GM21526 (cell line): ENCODE results near the gene SPRTN.
"Not testable (repeated sequence)": the region's sequence is repeated elsewhere in the genome, so short reads cannot be mapped to it uniquely, and the experiment has no call there.

Experiments
- ATAC-seq: cut with Tn5 transposase; IDR thresholded peaks from one replicate; pipeline ENCODE4 v1.9.1; 2021; ENCODE audit warnings: moderate library complexity; ENCODE audit not compliant: unreplicated experiment, low FRiP score

SPRTN gene

DNA sequence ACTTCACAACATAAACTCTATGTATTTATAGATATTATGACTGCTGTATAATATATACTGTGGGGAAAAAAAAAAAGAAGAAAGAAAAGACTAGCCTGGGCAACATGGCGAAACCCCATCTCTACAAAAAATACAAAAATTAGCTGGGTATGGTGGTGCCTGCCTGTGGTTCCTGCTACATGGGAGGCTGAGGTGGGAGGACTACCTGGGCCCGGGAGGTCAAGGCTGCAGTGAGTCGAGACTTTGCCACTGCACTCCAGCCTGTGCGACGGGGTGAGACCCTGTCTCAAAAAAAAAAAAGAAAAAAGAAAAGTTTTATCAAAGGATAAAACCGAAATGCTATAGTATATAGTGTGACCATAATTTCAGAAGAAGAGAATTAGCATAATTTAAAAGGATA, 3.1 kb upstream of the SPRTN start:
- no peak for ATAC-seq

DNA sequence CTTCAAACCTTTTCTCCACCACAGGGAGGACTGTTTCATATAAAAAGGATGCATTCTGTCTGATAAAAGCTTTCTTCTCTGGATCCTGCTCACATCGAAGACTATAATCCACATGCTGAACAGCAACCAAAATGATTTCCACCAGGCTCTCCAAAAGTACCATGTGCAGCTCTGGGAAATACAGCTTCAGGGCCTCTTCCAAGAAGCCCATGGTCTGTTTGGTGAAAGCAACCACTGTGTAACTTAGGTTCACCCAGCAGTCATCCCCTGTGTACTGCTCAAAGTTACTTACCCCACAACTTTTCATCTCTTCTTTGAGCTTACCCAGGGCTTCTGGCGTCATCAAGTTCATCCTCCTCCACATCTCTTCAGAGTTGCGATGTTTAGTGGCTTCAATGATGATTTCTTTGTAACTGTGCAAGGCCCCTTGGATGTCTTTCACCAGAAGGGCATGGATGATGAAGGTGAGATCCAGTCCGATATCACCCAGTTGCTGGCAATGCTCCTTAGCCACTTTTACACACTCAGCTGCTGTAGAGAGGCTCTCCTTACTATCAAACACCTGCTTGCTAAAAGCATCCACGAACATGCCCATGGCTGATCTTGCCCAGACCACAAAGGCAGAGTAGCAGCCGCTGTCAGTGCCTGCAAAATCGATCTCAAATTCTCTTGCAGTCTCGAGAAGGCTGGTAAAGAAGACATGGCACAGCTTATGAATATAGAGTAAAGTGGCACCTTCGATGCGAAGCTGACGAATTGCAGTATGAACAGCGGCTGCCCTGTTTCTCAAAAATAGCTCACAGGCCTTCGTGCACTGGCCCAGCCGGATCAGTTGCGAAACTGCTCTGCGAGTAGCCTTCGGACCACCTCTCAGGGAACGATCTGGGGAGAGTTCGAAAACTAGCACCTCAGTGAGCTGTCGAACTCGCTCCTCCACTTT, 2.2 kb upstream of the SPRTN start:
- no peak for ATAC-seq

DNA sequence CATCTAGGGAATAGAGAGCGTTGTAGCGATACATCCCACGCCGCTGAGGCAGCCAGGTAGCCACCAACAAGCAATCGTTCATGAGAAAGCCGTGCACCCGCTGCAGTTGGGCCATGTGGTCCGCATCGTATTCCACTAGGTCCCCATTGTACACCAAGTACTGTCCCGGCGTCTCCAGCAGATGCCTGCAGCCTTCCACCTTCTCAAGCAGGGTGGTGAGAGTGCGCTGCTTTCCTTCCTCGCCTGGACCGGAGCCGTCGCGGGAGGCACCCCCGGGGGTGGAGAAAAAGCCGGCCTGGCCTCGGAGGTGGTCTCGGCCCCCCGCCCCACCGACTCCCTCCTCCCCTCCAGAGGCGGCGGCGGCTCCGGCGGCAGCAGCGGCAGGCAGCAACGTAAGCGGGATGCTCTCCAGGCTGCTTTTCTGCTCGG, 1.0 kb upstream of the SPRTN start:
- peak; percentile 12 for ATAC-seq

DNA sequence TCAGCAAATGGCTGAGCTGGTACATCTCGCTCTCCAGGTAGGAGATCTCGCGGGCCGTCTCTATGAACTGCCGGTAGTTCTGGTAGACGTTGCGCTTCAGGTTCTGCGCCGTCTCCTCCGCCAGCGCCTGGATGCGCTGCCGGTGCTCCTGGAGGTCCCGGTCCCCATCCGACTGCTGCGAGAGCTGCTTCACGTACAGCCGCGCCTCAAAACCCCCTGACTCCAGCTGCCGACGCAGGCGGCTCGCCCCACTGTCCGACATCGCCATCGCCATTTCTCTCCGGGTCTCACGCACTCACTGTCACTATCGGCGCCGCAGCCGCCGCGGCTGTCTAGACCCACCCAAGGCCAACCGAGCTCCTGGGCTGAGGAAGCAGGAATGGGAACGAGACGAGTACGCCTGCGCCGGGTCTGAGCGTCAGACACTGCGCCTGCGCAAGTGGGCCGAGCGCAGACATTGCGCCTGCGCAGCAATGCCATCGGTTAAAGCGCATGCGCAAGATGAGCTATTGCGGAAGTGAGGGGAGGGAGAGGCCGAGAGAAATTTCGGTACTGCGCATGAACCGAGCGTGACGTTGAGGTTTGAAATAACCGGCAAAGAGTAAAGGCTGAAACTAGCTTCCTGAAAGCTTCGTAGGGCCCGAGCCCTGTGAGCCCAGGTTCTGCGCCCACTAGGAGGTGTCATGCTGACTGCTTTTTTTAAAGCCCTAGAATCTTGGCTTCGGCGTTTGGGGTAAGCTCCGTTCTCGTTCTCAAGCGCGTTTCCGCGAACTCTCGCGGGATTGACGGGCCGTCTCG, 422 bp upstream of the SPRTN start, which contains the start of gene EXOC8:
EXOC8 (minus strand) TSS at position 381 of the 798 bp plus-strand sequence; CDS start at position 274, 107 bp downstream.
- peak; percentile 63 for ATAC-seq

GRCh38 chr1:231340328-231341013, 2.4 kb downstream of the SPRTN start:
- ATAC-seq: no peak

DNA sequence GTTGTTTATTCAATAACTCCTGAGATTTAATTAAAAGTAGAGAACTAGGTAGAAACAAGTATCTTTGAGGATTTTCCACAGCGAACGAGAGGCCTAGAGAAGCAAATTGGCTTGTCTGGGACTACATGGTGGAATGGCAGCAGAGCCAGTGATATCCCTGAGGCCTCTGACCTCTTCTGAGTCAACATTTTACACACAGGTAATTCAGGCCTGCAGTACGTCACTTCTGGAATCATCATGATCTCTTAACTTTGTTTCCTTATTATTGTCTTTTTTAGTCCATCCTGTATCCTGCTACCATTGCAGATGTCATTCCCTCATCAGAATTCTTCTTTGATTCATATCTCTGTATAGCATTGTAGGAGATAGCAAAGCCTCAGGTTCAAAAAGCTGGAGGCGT, 9.9 kb downstream of the SPRTN start:
- ATAC-seq: no peak

- no peak for ATAC-seq
These were observed 10.3 kb downstream of the SPRTN start for GRCh38 chr1:231348442-231348841.

GRCh38 chr1:231348856-231349255, 10.8 kb downstream of the SPRTN start:
- ATAC-seq: not testable (repeated sequence)

DNA sequence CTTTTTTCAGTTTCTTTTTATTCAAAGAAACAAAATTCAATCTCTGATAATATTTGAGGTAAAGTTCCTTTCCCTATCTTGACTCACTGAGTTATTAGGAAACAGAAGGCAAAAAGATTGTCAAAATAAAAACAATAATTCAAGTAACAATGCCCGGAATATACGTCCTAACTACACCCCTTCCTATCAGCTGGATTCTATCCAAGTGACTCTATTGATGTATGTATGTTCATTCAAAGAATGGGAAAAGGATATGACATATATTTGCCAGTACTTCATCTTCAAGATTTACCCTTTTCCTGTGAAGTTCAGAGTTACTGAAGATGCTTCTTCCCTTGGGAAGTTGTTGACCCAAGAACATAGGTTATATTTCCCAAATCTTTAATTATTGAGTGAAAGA, 13.7 kb downstream of the SPRTN start:
- no peak for ATAC-seq

- no peak for ATAC-seq
These were observed 15.0 kb downstream of the SPRTN start for GRCh38 chr1:231353086-231353485.

GRCh38 chr1:231354330-231355020, 16.4 kb downstream of the SPRTN start:
- no peak for ATAC-seq

DNA sequence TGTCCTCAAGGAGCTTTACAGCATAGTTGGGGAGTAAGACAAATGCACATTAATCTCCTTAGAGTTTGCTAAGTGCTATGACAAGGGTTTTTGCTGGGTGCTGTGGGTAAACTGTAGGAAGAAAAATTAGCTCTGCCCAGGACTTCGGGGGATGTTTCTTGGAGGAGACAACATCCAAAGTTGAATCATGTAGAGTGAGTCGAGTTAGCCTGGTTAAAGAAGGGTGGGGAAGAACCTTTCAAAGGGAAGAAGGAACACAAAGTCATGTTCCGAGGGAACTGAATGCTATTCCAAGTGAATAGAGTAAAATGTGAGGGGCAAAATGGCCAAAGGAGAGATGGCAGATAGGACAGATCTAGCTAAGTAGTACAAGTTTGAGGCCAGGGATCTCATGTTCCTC, 17.1 kb downstream of the SPRTN start:
- no peak for ATAC-seq

- no peak for ATAC-seq
These were observed 19.2 kb downstream of the SPRTN start for GRCh38 chr1:231357187-231357772.

DNA sequence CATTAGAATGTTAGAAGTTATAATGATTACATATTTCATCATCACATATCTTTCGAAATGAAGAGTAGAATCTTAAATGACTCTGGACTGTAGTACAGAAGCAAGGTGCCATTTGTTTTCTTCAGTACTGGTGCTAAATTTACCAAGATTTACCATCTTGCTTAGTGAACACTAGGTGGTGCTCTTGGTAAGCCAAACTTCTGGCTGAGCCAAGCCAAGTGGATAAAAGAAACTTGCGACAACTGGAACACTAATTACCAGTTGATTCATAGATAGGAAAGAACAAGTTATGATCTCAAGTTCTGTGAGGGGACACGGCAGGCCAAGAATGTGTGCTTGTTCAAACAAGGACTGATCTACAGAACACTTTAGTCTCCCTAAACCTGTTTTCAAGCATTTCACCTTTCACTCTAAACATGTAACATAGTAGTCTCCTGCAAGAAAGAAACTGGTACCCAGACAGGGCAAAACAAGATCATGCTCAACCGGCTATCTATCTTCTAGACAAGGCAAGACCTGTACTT, 19.8 kb downstream of the SPRTN start:
- ATAC-seq: peak; percentile 83

GRCh38 chr1:231359113-231359512, 21.0 kb downstream of the SPRTN start:
- ATAC-seq: no peak

DNA sequence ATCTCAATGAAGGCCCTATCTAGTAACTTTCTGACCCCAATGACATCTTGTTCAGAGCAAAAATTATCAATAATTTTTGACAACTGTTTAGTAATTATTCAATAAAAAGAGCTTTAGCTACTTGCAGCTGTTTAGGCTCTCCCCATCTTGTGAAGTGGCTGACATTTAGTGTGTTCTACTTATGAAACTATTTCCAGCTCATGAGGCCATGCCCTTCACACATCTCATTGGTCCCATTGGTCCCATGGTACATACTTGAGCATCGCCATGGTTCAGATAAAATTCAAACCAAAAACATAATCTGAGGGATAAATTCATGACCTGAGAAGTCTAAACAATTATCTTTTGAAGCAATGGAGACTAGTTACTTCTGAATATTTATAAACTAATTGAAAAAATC, 24.2 kb downstream of the SPRTN start:
- no peak for ATAC-seq

- ATAC-seq: no peak
These were observed 25.5 kb downstream of the SPRTN start for GRCh38 chr1:231363624-231364023.

DNA sequence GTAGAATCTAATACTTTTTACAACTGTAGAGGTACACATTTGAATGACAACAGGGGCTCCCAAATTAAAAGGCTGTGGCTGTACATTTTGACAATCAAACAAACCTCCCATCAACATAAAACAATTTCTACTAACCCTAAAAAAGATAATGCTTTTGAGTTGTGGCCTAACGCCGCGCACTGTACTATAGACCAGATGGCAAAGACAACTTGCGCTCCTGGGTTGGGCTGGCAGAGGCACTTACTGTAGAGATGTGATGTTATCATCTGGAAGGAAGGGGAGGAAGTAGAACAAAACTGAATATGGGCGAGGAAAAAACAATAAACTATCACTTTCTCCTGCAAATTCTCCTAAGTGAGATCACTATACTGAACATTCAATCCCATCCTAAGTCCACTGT, 26.1 kb downstream of the SPRTN start:
- no peak for ATAC-seq

- no peak for ATAC-seq
These were observed 31.2 kb downstream of the SPRTN start for GRCh38 chr1:231369282-231369681.

- ATAC-seq: no peak
These were observed 34.4 kb downstream of the SPRTN start for GRCh38 chr1:231372501-231372900.
